Natural killer cell (primary cell): ENCODE measurements around the gene SEC22C. TPM values are rescaled to one million over a fixed set of nuclear protein-coding genes. Genes with fewer than 3 reads are reported as not detected.

Experiments
- ATAC-seq, 3 donors: fragments of 150-1000 bp in 2 of 3; fragments of 200-7000 bp in 1 of 3; cut with Tn5 transposase; 1 replicate in 1 of 3; 2 replicates in 2 of 3; pipeline ENCODE4 v1.10.0; 2021; ENCODE audit warnings: mild to moderate bottlenecking in 2 of 3, moderate library complexity in 2 of 3
- DNase-seq, 2 donors: peaks; one replicate each; pipeline versions ENCODE4 v3.0.0 to v3.0.0-alpha.2; 2013 to 2021; ENCODE audit warnings: mixed read lengths in 1 of 2
- H3K27ac ChIP-seq: one replicate; pipeline ENCODE4 v1.5.1; 2013; ENCODE audit warnings: mild to moderate bottlenecking, low read length
- H3K27me3 ChIP-seq: one replicate; pipeline ENCODE4 v1.6.1; 2013; ENCODE audit warnings: low read length; ENCODE audit not compliant: control insufficient read depth, insufficient read depth
- H3K36me3 ChIP-seq: one replicate; pipeline ENCODE4 v1.6.1; 2013; ENCODE audit warnings: low read length; ENCODE audit not compliant: control insufficient read depth, insufficient read depth
- H3K4me1 ChIP-seq: one replicate; pipeline ENCODE4 v1.6.1; 2013; ENCODE audit warnings: low read length; ENCODE audit not compliant: control insufficient read depth, insufficient read depth
- H3K4me3 ChIP-seq: one replicate; pipeline ENCODE4 v1.5.1; 2013; ENCODE audit warnings: low read length
- H3K9me3 ChIP-seq: one replicate; pipeline ENCODE4 v1.6.1; 2013; ENCODE audit warnings: low read length; ENCODE audit not compliant: control insufficient read depth, insufficient read depth
- H3K27ac Mint-ChIP-seq, 2 donors: one replicate each; pipeline ENCODE4 v1.8.0; 2022; ENCODE audit warnings: mild to moderate bottlenecking in 2 of 2, mixed read lengths in 2 of 2, moderate library complexity in 1 of 2
- H3K27me3 Mint-ChIP-seq, 2 donors: one replicate each; pipeline ENCODE4 v1.8.0; 2022; ENCODE audit warnings: low read depth in 2 of 2, mixed read lengths in 2 of 2
- H3K36me3 Mint-ChIP-seq: one replicate; pipeline ENCODE4 v1.8.0; 2022; ENCODE audit warnings: mixed read lengths
- H3K4me1 Mint-ChIP-seq, 2 donors: one replicate each; pipeline ENCODE4 v1.8.0; 2022; ENCODE audit warnings: mixed read lengths in 2 of 2
- H3K4me3 Mint-ChIP-seq: one replicate; pipeline ENCODE4 v1.8.0; 2022; ENCODE audit warnings: mild to moderate bottlenecking, moderate library complexity, mixed read lengths
- H3K9me3 Mint-ChIP-seq, 2 donors: one replicate each; pipeline ENCODE4 v1.8.0; 2022; ENCODE audit warnings: mixed read lengths in 2 of 2
- CTCF ChIP-seq: fragments of 200-600 bp; IDR thresholded peaks from one replicate; pipeline ENCODE4 v1.8.0; 2022; ENCODE audit warnings: antibody characterized with exemption
- WGBS: methylation state at CpG from one replicate; pipeline ENCODE4 v1.1.7; 2013; ENCODE audit warnings: missing lambda C conversion rate; ENCODE audit not compliant: insufficient coverage; 5-methylcytosine and 5-hydroxymethylcytosine counted together
- intact Hi-C: fragments of 100-400 bp; cut with micrococcal nuclease; formaldehyde crosslinking; loops from one replicate; pipeline ENCODE4 v1.14.2; 2022
- total RNA-seq, 4 donors: library from RNA; stranded (reverse); fragments of 120-200 nt in 1 of 4; gene quantifications; one replicate each; pipeline versions ENCODE4 v1.2.3 to v1.2.4, GENCODE V29; 2013 to 2022

The SEC22C gene
- total RNA-seq, 3 donors from 2014 or later (not counting 1 experiment from before 2014, with no cell fraction given) = 51.3 to 60.4 (median 55.9) TPM

DNA sequence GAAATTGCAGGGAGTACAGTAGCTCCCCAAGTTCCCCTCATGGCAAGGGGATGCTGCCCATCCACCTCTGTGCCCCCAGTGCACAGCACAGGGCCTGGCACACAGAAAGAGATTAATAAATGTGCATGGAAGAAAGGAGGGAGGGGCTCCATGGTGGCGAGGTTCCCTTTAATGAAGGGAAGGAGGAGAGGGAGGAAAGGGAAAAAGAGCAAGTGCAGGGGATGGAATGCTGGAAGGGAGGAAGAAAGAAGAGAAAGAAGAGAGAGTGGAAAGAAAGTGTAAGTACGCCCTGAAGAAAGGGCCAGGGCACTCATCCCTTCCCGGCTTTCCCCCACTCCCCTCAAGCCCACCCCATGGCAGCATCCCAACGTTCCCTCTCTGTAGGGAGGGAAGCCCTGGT lies 80.9 kb downstream of the SEC22C start:
- Mint-ChIP-seq H3K9me3 (no peaks in the 10 kb centered on the region), H3K27me3 (peaks cover 39 to 40% of the 10 kb centered on the region in 2 donors), H3K36me3 (no peaks in the 10 kb centered on the region), H3K4me1 (peaks cover 10 to 18% of the 10 kb centered on the region in 2 donors), H3K4me3 (peak overlapping the region; percentile 75), H3K27ac (no peak overlapping the region)
- Histone ChIP-seq H3K27ac (no peak overlapping the region), H3K4me1 (peaks cover 27% of the 10 kb centered on the region), H3K27me3 (peaks cover 3% of the 10 kb centered on the region), H3K9me3 (no peaks in the 10 kb centered on the region), H3K36me3 (no peaks in the 10 kb centered on the region), H3K4me3 (no peak overlapping the region)
- ATAC-seq (no peak), DNase-seq (peak in 1 of 2 donors; percentile 8)
- 53% methylated on average over 2 of the region's 4 CpGs for WGBS
- TF ChIP-seq CTCF = no peak
- intact Hi-C loops = no loop called here

GRCh38 chr3:42500091-42500490 lies 81.7 kb downstream of the SEC22C start:
- DNase-seq (no peak), ATAC-seq (no peak)
- no peaks in the 10 kb centered on the region for H3K9me3 Mint-ChIP-seq
- Histone ChIP-seq H3K4me1 (peaks cover 27% of the 10 kb centered on the region), H3K36me3 (no peaks in the 10 kb centered on the region), H3K27me3 (peaks cover 3% of the 10 kb centered on the region), H3K27ac (no peak overlapping the region), H3K9me3 (no peaks in the 10 kb centered on the region), H3K4me3 (no peak overlapping the region)
- no peak for TF ChIP-seq CTCF
- H3K27me3 Mint-ChIP-seq = peaks cover 39 to 40% of the 10 kb centered on the region in 2 donors
- H3K4me1 Mint-ChIP-seq = peaks cover 10 to 18% of the 10 kb centered on the region in 2 donors
- intact Hi-C loops = no loop called here
- H3K36me3 Mint-ChIP-seq = no peaks in the 10 kb centered on the region
- no peak overlapping the region for H3K27ac Mint-ChIP-seq
- 94% methylated on average over 2 of the region's 2 CpGs for WGBS
- peak overlapping the region; percentile 75 for H3K4me3 Mint-ChIP-seq

- peak in 1 of 2 donors; percentile 11 for DNase-seq
- 93% methylated on average over 3 of the region's 3 CpGs for WGBS
- ATAC-seq = no peak
These were observed 82.3 kb downstream of the SEC22C start for GRCh38 chr3:42499478-42499871.

More at GRCh38 chr3:42499478-42499871, 82.3 kb downstream of the SEC22C start:
- H3K4me1 Mint-ChIP-seq = peaks cover 10 to 18% of the 10 kb centered on the region in 2 donors
- peaks cover 27% of the 10 kb centered on the region for H3K4me1 ChIP-seq
- no peaks in the 10 kb centered on the region for H3K36me3 Mint-ChIP-seq
- H3K4me3 Mint-ChIP-seq = no peak overlapping the region
- peaks cover 3% of the 10 kb centered on the region for H3K27me3 ChIP-seq
- H3K4me3 ChIP-seq = no peak overlapping the region
- TF ChIP-seq CTCF = no peak
- no peaks in the 10 kb centered on the region for H3K9me3 ChIP-seq
- H3K9me3 Mint-ChIP-seq = no peaks in the 10 kb centered on the region
- no peak overlapping the region for H3K27ac ChIP-seq
- H3K27ac Mint-ChIP-seq = no peak overlapping the region
- no peaks in the 10 kb centered on the region for H3K36me3 ChIP-seq
- intact Hi-C loops = no loop called here
- H3K27me3 Mint-ChIP-seq = peaks cover 39 to 40% of the 10 kb centered on the region in 2 donors
